Globus pallidus (tissue), 1 donor: ENCODE data around the gene RHBDD2.
"Not testable (repeated sequence)": the region's sequence is repeated elsewhere in the genome, so short reads cannot be mapped to it uniquely, and the experiment has no call there.

Source experiments
- DNase-seq: peaks from one replicate; pipeline ENCODE4 v3.0.0-alpha.2; 2015; ENCODE audit warnings: low spot score

Gene RHBDD2

GRCh38 chr7:75866489-75867389 lies 12.1 kb upstream of the RHBDD2 start:
- peak; percentile 71 for DNase-seq

GRCh38 chr7:75867390-75867717 lies 11.5 kb upstream of the RHBDD2 start:
- no peak for DNase-seq

- no peak for DNase-seq
Measured at GRCh38 chr7:75868153-75868552, 10.7 kb upstream of the RHBDD2 start.

GRCh38 chr7:75869776-75870379 lies 9.0 kb upstream of the RHBDD2 start:
- no peak for DNase-seq

- DNase-seq: no peak
Measured at GRCh38 chr7:75870557-75871161, 8.2 kb upstream of the RHBDD2 start.

- DNase-seq: no peak
Measured at GRCh38 chr7:75872073-75872782, 6.6 kb upstream of the RHBDD2 start.

GRCh38 chr7:75874180-75874579 lies 4.7 kb upstream of the RHBDD2 start:
- DNase-seq: not testable (repeated sequence)

GRCh38 chr7:75875113-75876080 lies 3.4 kb upstream of the RHBDD2 start:
- no peak for DNase-seq

- no peak for DNase-seq
Measured at GRCh38 chr7:75876126-75876881, 2.5 kb upstream of the RHBDD2 start.

GRCh38 chr7:75878312-75878768 lies 494 bp upstream of the RHBDD2 start:
- DNase-seq: peak; percentile 11

GRCh38 chr7:75879771-75880184 lies 944 bp downstream of the RHBDD2 start:
- no peak for DNase-seq

GRCh38 chr7:75880242-75880641 lies 1.4 kb downstream of the RHBDD2 start:
- no peak for DNase-seq

- DNase-seq: no peak
Measured at GRCh38 chr7:75881436-75882095, 2.7 kb downstream of the RHBDD2 start.

GRCh38 chr7:75883265-75883824 lies 4.5 kb downstream of the RHBDD2 start:
- not testable (repeated sequence) for DNase-seq

GRCh38 chr7:75884476-75884875 lies 5.6 kb downstream of the RHBDD2 start:
- DNase-seq: no peak

GRCh38 chr7:75885036-75885435 lies 6.2 kb downstream of the RHBDD2 start:
- no peak for DNase-seq

GRCh38 chr7:75887669-75888369 lies 9.0 kb downstream of the RHBDD2 start:
- no peak for DNase-seq

- DNase-seq: peak; percentile 79
Measured at GRCh38 chr7:75888464-75889222, 9.8 kb downstream of the RHBDD2 start.
